Mesenchymal stem cell (in vitro differentiated cells and primary cell): ENCODE results near the gene TNFSF12.

Experiments
- DNase-seq: peaks from one replicate; pipeline ENCODE4 v3.0.0-alpha.2; 2013
- H2AFZ ChIP-seq: one replicate; pipeline ENCODE4 v1.6.1; 2013; ENCODE audit warnings: low read depth, mild to moderate bottlenecking, control low read depth, inconsistent platforms, low read length, moderate library complexity
- H2AK5ac ChIP-seq: 2 replicates; pipeline ENCODE4 v1.6.1; 2013; ENCODE audit warnings: low read length, moderate library complexity, mild to moderate bottlenecking, inconsistent platforms; ENCODE audit not compliant: severe bottlenecking
- H2BK120ac ChIP-seq: one replicate; pipeline ENCODE4 v1.6.1; 2013; ENCODE audit warnings: low read depth, mild to moderate bottlenecking, inconsistent platforms, low read length, moderate library complexity
- H2BK12ac ChIP-seq, 2 experiments: one replicate each; pipeline ENCODE4 v1.6.1; 2013; ENCODE audit warnings: inconsistent platforms in 2 of 2, low read length in 2 of 2, mild to moderate bottlenecking in 2 of 2, moderate library complexity in 2 of 2, control low read depth in 1 of 2
- H2BK15ac ChIP-seq: one replicate; pipeline ENCODE4 v1.6.1; 2013; ENCODE audit warnings: mild to moderate bottlenecking, low read depth, inconsistent platforms; ENCODE audit not compliant: poor library complexity, severe bottlenecking
- H2BK5ac ChIP-seq: 2 replicates; pipeline ENCODE4 v1.6.1; 2013; ENCODE audit warnings: low read depth, mild to moderate bottlenecking, low read length, control low read depth, inconsistent platforms; ENCODE audit not compliant: poor library complexity, severe bottlenecking
- H3K14ac ChIP-seq, 2 experiments: one replicate each; pipeline ENCODE4 v1.6.1; 2013; ENCODE audit warnings: inconsistent platforms in 2 of 2, low read length in 2 of 2, control low read depth in 1 of 2, mild to moderate bottlenecking in 1 of 2, moderate library complexity in 1 of 2
- H3K18ac ChIP-seq, 2 experiments: one replicate each; pipeline ENCODE4 v1.6.1; 2013; ENCODE audit warnings: inconsistent platforms in 2 of 2, low read length in 2 of 2, control low read depth in 1 of 2, low read depth in 1 of 2, mild to moderate bottlenecking in 1 of 2
- H3K23ac ChIP-seq, 2 experiments: one replicate each; pipeline ENCODE4 v1.6.1; 2013; ENCODE audit warnings: inconsistent platforms in 2 of 2, low read length in 2 of 2, mild to moderate bottlenecking in 2 of 2, moderate library complexity in 2 of 2, control low read depth in 1 of 2
- H3K27ac ChIP-seq: 2 replicates; pipeline ENCODE4 v1.5.1; 2013; ENCODE audit warnings: mild to moderate bottlenecking, moderate library complexity, low read length, control low read depth, inconsistent platforms; ENCODE audit not compliant: poor library complexity, severe bottlenecking
- H3K27me3 ChIP-seq, 2 experiments: 2 replicates each; pipeline versions ENCODE4 v1.6.1 to v1.7.0; 2013; ENCODE audit warnings: low read length in 2 of 2, mild to moderate bottlenecking in 2 of 2, moderate library complexity in 2 of 2, control low read depth in 1 of 2, inconsistent platforms in 1 of 2; ENCODE audit not compliant: control insufficient read depth in 1 of 2, insufficient read depth in 1 of 2
- H3K36me3 ChIP-seq, 2 experiments: 2 replicates each; pipeline versions ENCODE4 v1.6.1 to v1.7.0; 2013; ENCODE audit warnings: low read length in 2 of 2, control low read depth in 1 of 2, inconsistent platforms in 1 of 2, low read depth in 1 of 2, mild to moderate bottlenecking in 1 of 2; ENCODE audit not compliant: insufficient read depth in 2 of 2, control insufficient read depth in 1 of 2
- H3K4ac ChIP-seq, 2 experiments: one replicate each; pipeline ENCODE4 v1.6.1; 2013; ENCODE audit warnings: inconsistent platforms in 2 of 2, low read length in 2 of 2, mild to moderate bottlenecking in 2 of 2, moderate library complexity in 2 of 2, control low read depth in 1 of 2, low read depth in 1 of 2
- H3K4me1 ChIP-seq: 2 replicates; pipeline ENCODE4 v1.6.1; 2013; ENCODE audit warnings: low read depth, low read length, control low read depth; ENCODE audit not compliant: control insufficient read depth, insufficient read depth
- H3K4me2 ChIP-seq: 2 replicates; pipeline ENCODE4 v1.6.1; 2013; ENCODE audit warnings: low read length, mild to moderate bottlenecking, inconsistent platforms; ENCODE audit not compliant: poor library complexity, severe bottlenecking
- H3K4me3 ChIP-seq, 2 experiments: 2 replicates each; pipeline versions ENCODE4 v1.5.1 to v1.7.0; 2013; ENCODE audit warnings: low read length in 2 of 2, mild to moderate bottlenecking in 2 of 2, control low read depth in 1 of 2, low read depth in 1 of 2; ENCODE audit not compliant: insufficient read depth in 1 of 2
- H3K79me1 ChIP-seq: replicated peaks from 2 replicates; pipeline ENCODE4 v1.6.1; 2013; ENCODE audit warnings: mild to moderate bottlenecking, control low read depth, low read length, inconsistent platforms; ENCODE audit not compliant: poor library complexity, severe bottlenecking
- H3K9ac ChIP-seq: 2 replicates; pipeline ENCODE4 v1.7.0; 2013; ENCODE audit warnings: mild to moderate bottlenecking, low read length, moderate library complexity
- H3K9me3 ChIP-seq: 2 replicates; pipeline ENCODE4 v1.7.0; 2013; ENCODE audit warnings: mild to moderate bottlenecking, low read length; ENCODE audit not compliant: control insufficient read depth
- H4K8ac ChIP-seq: one replicate; pipeline ENCODE4 v1.6.1; 2013; ENCODE audit warnings: inconsistent platforms, mild to moderate bottlenecking, low read length, moderate library complexity
- H4K91ac ChIP-seq: one replicate; pipeline ENCODE4 v1.6.1; 2013; ENCODE audit warnings: mild to moderate bottlenecking, low read length, inconsistent platforms
- WGBS: methylation state at CpG from one replicate; pipeline ENCODE4 v1.1.7; 2013; ENCODE audit warnings: mixed read lengths; 5-methylcytosine and 5-hydroxymethylcytosine counted together

TNFSF12 gene

GRCh38 chr17:7551396-7551795 lies 2.5 kb downstream of the TNFSF12 start:
- Histone ChIP-seq H2AFZ (no peak overlapping the region), H3K4me2 (no peak overlapping the region), H3K9me3 (no peaks in the 10 kb centered on the region), H2BK12ac (no peak overlapping the region), H2BK5ac (no peak overlapping the region), H2BK15ac (no peak overlapping the region), H4K8ac (no peak overlapping the region), H3K23ac (no peak overlapping the region), H3K27ac (no peak overlapping the region), H4K91ac (no peak overlapping the region), H3K9ac (no peak overlapping the region), H3K36me3 (peaks cover 5 to 6% of the 10 kb centered on the region in 2 experiments), H2BK120ac (no peak overlapping the region), H3K27me3 (no peaks in the 10 kb centered on the region), H3K4me1 (peaks cover 15% of the 10 kb centered on the region), H3K14ac (no peak overlapping the region), H2AK5ac (no peak overlapping the region), H3K79me1 (peaks cover 3% of the 10 kb centered on the region), H3K18ac (no peak overlapping the region), H3K4me3 (no peak overlapping the region), H3K4ac (no peak overlapping the region)
- DNase-seq: no peak
- 99% methylated on average over 4 of the region's 4 CpGs for WGBS

GRCh38 chr17:7552621-7553051 lies 3.8 kb downstream of the TNFSF12 start:
- Histone ChIP-seq H4K91ac (no peak overlapping the region), H3K4ac (no peak overlapping the region), H3K4me2 (no peak overlapping the region), H3K9me3 (no peaks in the 10 kb centered on the region), H2BK12ac (no peak overlapping the region), H3K4me3 (no peak overlapping the region), H3K4me1 (peaks cover 18% of the 10 kb centered on the region), H3K79me1 (peaks cover 3% of the 10 kb centered on the region), H3K36me3 (peaks cover 5 to 6% of the 10 kb centered on the region in 2 experiments), H3K23ac (no peak overlapping the region), H2BK5ac (no peak overlapping the region), H3K9ac (no peak overlapping the region), H3K14ac (no peak overlapping the region), H2BK120ac (no peak overlapping the region), H3K27me3 (no peaks in the 10 kb centered on the region), H3K18ac (no peak overlapping the region), H4K8ac (no peak overlapping the region), H2AK5ac (no peak overlapping the region), H2AFZ (no peak overlapping the region), H2BK15ac (no peak overlapping the region), H3K27ac (no peak overlapping the region)
- no peak for DNase-seq
- 97% methylated on average over 6 of the region's 6 CpGs for WGBS

- Histone ChIP-seq H3K4me1 (peaks cover 23% of the 10 kb centered on the region), H3K14ac (no peak overlapping the region), H3K27ac (no peak overlapping the region), H3K27me3 (no peaks in the 10 kb centered on the region), H2AFZ (no peak overlapping the region), H2BK5ac (no peak overlapping the region), H3K4ac (no peak overlapping the region), H4K8ac (no peak overlapping the region), H4K91ac (no peak overlapping the region), H2BK15ac (no peak overlapping the region), H3K4me3 (no peak overlapping the region), H3K9me3 (no peaks in the 10 kb centered on the region), H2BK120ac (no peak overlapping the region), H3K9ac (no peak overlapping the region), H2AK5ac (no peak overlapping the region), H3K4me2 (no peak overlapping the region), H3K79me1 (peaks cover 3% of the 10 kb centered on the region), H3K18ac (no peak overlapping the region), H3K23ac (no peak overlapping the region), H2BK12ac (no peak overlapping the region), H3K36me3 (peaks cover 5 to 6% of the 10 kb centered on the region in 2 experiments)
- WGBS: 100% methylated on average over 1 of the region's 1 CpG
- DNase-seq: no peak
Observed at GRCh38 chr17:7553356-7553755, 4.5 kb downstream of the TNFSF12 start.

GRCh38 chr17:7555320-7555948 lies 6.6 kb downstream of the TNFSF12 start:
- Histone ChIP-seq H2BK120ac (no peak overlapping the region), H3K9me3 (no peaks in the 10 kb centered on the region), H3K36me3 (peaks cover 5 to 6% of the 10 kb centered on the region in 2 experiments), H3K18ac (no peak overlapping the region), H2BK5ac (no peak overlapping the region), H3K79me1 (no peaks in the 10 kb centered on the region), H3K27me3 (no peaks in the 10 kb centered on the region), H2AK5ac (no peak overlapping the region), H3K4me1 (peaks cover 14% of the 10 kb centered on the region), H3K9ac (no peak overlapping the region), H2BK12ac (no peak overlapping the region), H2BK15ac (no peak overlapping the region), H4K91ac (no peak overlapping the region), H3K4ac (no peak overlapping the region), H2AFZ (no peak overlapping the region), H3K14ac (no peak overlapping the region), H4K8ac (no peak overlapping the region), H3K27ac (no peak overlapping the region), H3K4me2 (no peak overlapping the region), H3K4me3 (no peak overlapping the region), H3K23ac (no peak overlapping the region)
- WGBS: 52% methylated on average over 10 of the region's 10 CpGs
- no peak for DNase-seq
